GM19239 (cell line): ENCODE data around the gene GYPB.
"Not testable (repeated sequence)": the region's sequence is repeated elsewhere in the genome, so short reads cannot be mapped to it uniquely, and the experiment has no call there.

ENCODE experiments used
- DNase-seq: peaks from one replicate; pipeline ENCODE4 v3.0.0; 2011; ENCODE audit warnings: low spot score; ENCODE audit not compliant: insufficient read length
- FAIRE-seq: peaks from 2 replicates; lab custom pipeline; 2011; peaks lifted over from hg19 to GRCh38; lab: Jason Lieb, UNC

Gene GYPB

GRCh38 chr4:144019277-144019676 lies at the start of gene GYPB:
Gene GYPB, minus strand, starts transcription at chr4:144019380. Its CDS starts 93 bp downstream, at chr4:144019287.
- not testable (repeated sequence) for DNase-seq, FAIRE-seq

GRCh38 chr4:144061556-144061955 lies 42.4 kb upstream of the GYPB start:
- not testable (repeated sequence) for FAIRE-seq, DNase-seq

- not testable (repeated sequence) for FAIRE-seq, DNase-seq
These were observed 41.2 kb upstream of the GYPB start for GRCh38 chr4:144060234-144060859.

GRCh38 chr4:144056800-144057199 lies 37.6 kb upstream of the GYPB start:
- DNase-seq (no peak), FAIRE-seq (no peak)

- FAIRE-seq, DNase-seq: not testable (repeated sequence)
These were observed 36.2 kb upstream of the GYPB start for GRCh38 chr4:144055336-144055735.

GRCh38 chr4:144051494-144051893 lies 32.3 kb upstream of the GYPB start:
- not testable (repeated sequence) for FAIRE-seq, DNase-seq

- FAIRE-seq, DNase-seq: not testable (repeated sequence)
These were observed 31.5 kb upstream of the GYPB start for GRCh38 chr4:144050631-144051030.

DNA sequence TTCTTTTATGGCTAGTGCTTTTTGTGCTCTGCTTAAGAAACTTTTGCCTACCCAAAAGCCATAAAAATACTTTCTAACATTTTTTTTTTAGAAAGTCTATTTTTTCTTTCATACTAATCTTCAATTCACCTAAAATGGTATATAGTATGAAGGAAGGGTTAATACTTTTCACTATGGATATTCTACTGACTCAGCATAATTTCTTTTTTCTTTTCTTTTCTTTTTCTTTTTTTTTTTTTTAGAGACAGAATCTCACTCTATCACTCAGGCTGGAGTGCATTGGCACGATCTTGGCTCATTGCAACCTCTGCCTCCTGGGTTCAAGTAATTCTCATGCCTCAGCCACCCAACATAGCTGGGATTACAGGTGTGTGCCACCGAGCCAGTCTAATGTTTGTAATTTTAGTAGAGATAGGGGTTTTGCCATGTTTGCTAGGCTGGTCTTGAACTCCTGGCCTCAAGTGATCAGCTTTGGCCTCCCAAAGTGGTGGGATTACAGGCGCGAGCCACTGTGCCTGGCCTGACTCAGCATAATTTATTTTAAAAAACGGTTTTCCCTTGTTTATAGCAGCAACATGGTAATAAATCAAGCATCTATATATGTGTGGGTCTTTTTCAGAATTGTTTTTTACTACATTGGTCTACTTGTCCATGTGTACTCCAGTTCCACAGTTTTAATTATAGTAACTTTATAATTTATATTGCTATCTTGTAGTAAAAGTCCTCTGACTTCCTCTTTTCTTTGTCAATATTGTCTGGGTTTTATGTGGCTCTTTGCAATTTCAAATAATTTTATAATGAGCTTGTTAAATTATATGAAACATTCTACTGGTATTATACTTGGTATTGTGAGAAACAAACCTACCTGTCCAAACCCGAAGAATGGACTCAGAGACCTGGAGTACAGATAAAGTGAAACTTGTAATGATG lies 30.6 kb upstream of the GYPB start:
- FAIRE-seq, DNase-seq: not testable (repeated sequence)

- not testable (repeated sequence) for DNase-seq
- peak; percentile 87 for FAIRE-seq
These were observed 25.8 kb upstream of the GYPB start for GRCh38 chr4:144044936-144045335.

DNA sequence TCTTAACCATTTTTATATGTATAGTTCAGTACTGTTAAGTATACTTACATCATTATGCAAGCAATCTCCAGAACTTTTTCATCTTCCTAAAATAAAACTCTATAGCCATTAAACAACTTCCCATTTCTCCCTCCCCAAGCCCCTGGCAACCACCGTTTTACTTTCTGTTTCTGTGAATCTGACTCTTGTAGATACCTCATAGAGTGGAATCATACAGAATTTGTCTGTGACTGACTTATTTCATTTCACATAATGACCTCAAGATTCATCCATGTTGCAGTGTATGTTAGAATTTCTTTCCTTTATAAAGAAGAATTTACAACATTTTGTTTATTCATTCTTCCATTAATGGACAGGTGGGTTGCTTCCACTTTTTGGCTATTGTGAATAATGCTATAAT lies 13.4 kb upstream of the GYPB start:
- DNase-seq, FAIRE-seq: not testable (repeated sequence)

DNA sequence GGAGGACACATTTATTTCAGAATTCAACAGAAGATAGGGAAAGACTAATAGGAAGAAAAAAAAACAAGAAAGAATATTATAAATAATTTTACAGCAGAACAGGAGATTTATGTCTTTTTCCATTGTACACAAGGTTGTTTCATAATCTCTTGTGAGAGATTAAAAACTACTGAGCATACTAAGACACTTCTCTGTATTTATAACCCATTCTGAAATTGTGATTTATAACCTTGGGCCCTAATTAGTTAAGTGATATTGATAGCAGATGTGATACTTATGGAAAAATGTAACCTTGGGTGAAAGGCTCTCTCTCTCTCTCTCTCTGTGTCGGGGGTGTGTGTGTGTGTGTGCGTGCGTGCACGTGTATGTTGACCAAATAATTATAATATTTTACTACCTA lies 12.7 kb upstream of the GYPB start:
- FAIRE-seq, DNase-seq: not testable (repeated sequence)

- not testable (repeated sequence) for FAIRE-seq
These were observed 12.2 kb upstream of the GYPB start for GRCh38 chr4:144031369-144031768.

GRCh38 chr4:144030708-144031107 lies 11.5 kb upstream of the GYPB start:
- not testable (repeated sequence) for DNase-seq, FAIRE-seq

More at GRCh38 chr4:144031369-144031768, 12.2 kb upstream of the GYPB start:
- DNase-seq: not testable (repeated sequence)

DNA sequence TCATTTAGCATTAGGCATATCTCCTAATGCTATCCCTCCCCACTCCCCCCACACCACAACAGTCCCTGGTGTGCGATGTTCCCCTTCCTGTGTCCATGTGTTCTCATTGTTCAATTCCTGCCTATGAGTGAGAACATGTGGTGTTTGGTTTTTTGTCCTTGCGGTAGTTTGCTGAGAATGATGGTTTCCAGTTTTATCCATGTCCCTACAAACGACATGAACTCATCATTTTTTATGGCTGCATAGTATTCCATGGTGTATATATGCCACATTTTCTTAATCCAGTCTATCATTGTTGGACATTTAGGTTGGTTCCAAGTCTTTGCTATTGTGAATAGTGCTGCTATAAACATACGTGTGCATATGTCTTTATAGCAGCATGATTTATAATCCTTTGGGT lies 7.5 kb upstream of the GYPB start:
- not testable (repeated sequence) for FAIRE-seq, DNase-seq

- FAIRE-seq, DNase-seq: not testable (repeated sequence)
These were observed 5.3 kb upstream of the GYPB start for GRCh38 chr4:144024399-144025053.

DNA sequence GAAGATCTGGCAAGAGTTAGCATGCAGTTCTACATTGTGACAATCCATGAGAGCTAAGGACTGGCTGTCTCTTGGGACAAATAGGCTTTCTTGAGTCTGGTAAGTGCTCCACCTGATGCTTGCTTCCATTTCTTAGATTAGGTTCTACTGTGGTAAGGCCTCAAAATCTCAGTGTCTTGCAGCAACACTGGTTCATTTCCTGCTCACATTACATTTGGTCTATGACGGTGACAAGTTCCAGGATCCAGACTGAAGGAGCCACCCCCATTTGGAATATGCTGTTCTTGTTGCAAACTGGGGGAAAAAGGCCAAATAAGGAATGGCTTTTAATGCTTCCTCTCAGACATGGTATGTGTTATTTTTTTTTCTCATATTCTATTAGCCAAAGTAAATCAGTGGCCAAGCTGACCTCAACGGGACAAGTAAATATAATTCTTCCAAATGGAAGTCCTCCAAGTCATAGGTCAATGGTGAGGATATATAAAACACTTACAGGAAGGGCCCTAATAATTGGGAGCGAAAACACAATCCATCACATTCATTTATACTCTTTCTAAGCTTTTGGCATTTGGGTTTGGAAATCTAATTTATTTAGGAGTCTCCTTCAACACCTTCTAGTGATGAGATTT lies 3.7 kb upstream of the GYPB start:
- not testable (repeated sequence) for FAIRE-seq, DNase-seq

- not testable (repeated sequence) for FAIRE-seq
These were observed 2.3 kb upstream of the GYPB start for GRCh38 chr4:144021336-144021990.

DNA sequence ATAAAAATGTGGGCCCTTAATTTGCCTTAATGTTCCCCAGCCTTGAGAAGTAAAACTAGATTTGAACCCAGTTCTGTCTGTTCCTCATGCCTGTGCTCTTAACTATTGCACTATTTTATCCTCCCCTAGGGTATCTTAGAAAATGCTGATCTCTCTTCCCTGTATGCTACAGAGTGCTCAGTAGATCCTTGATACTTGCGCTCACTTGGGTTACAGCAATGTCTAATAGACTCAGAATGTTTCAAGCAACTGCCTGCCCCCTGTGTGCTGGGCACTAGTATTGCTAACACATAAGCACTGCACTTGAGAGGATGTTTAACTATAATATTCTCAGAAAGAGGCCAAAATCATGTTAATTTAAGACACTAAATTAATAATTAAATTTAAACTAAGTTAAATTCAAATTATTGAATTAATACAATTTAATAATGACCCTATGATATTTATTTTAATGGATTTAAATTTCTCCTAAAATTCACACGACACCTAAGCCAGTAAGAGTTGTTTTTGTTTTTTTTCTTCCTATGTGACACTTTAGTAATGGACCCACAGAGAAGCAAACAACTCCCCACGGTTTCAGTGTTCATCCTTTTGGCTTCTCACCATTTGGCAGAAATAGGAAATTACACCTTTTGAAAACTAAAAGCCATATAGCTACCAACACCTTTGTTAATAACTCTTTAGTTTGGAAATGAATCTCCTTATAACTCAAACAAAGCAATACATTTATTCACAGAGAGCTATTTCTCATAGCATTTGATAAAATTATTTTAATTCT lies 768 bp downstream of the GYPB start:
- FAIRE-seq, DNase-seq: not testable (repeated sequence)

More at GRCh38 chr4:144021336-144021990, 2.3 kb upstream of the GYPB start:
- not testable (repeated sequence) for DNase-seq
